Endodermal cell (in vitro differentiated cells): Measurements from ENCODE around the gene EFHC1. TPM values are rescaled to one million over a fixed set of nuclear protein-coding genes. Genes with fewer than 3 reads are reported as not detected.

Source experiments
- DNase-seq: peaks from one replicate; pipeline ENCODE4 v3.0.0-alpha.2; 2017
- H3K27ac ChIP-seq: 2 replicates; pipeline ENCODE4 v1.5.1; 2013; ENCODE audit warnings: mild to moderate bottlenecking, low read depth, low read length, moderate library complexity
- H3K27me3 ChIP-seq: 2 replicates; pipeline ENCODE4 v1.6.1; 2013; ENCODE audit warnings: mild to moderate bottlenecking, low read length, moderate library complexity; ENCODE audit not compliant: insufficient read depth, control insufficient read depth, poor library complexity, severe bottlenecking
- H3K36me3 ChIP-seq: 2 replicates; pipeline ENCODE4 v1.7.0; 2013; ENCODE audit warnings: mild to moderate bottlenecking, low read length, moderate library complexity; ENCODE audit not compliant: control insufficient read depth, insufficient read depth
- H3K4me1 ChIP-seq: one replicate; pipeline ENCODE4 v1.7.0; 2013; ENCODE audit warnings: low read length; ENCODE audit not compliant: control insufficient read depth, insufficient read depth
- H3K4me3 ChIP-seq: 2 replicates; pipeline ENCODE4 v1.5.1; 2013; ENCODE audit warnings: mild to moderate bottlenecking, low read length, moderate library complexity
- H3K9ac ChIP-seq: 2 replicates; pipeline ENCODE4 v1.6.1; 2013; ENCODE audit warnings: mild to moderate bottlenecking, low read length, moderate library complexity; ENCODE audit not compliant: poor library complexity, severe bottlenecking; ENCODE audit errors: extremely low read depth
- H3K9me3 ChIP-seq: 2 replicates; pipeline ENCODE4 v1.6.1; 2013; ENCODE audit warnings: mild to moderate bottlenecking, low read length, moderate library complexity; ENCODE audit not compliant: control insufficient read depth
- H3K27ac Mint-ChIP-seq: 2 replicates; pipeline ENCODE4 v1.8.0; 2020; ENCODE audit warnings: mixed read lengths
- H3K27me3 Mint-ChIP-seq: 2 replicates; pipeline ENCODE4 v1.8.0; 2021; ENCODE audit warnings: mild to moderate bottlenecking, mixed read lengths; ENCODE audit not compliant: insufficient read depth
- H3K36me3 Mint-ChIP-seq: 2 replicates; pipeline ENCODE4 v1.8.0; 2020; ENCODE audit warnings: low read depth, mixed read lengths
- H3K4me1 Mint-ChIP-seq: 2 replicates; pipeline ENCODE4 v1.8.0; 2020; ENCODE audit warnings: mixed read lengths
- H3K4me3 Mint-ChIP-seq: 2 replicates; pipeline ENCODE4 v1.8.0; 2020; ENCODE audit warnings: mild to moderate bottlenecking, moderate library complexity, mixed read lengths
- H3K9me3 Mint-ChIP-seq: 2 replicates; pipeline ENCODE4 v1.8.0; 2020; ENCODE audit warnings: mild to moderate bottlenecking, mixed read lengths
- CTCF ChIP-seq: fragments of 200-600 bp; sonication (generic); conservative IDR thresholded peaks from 2 replicates; pipeline ENCODE4 v1.5.0; 2021; ENCODE audit warnings: antibody characterized with exemption, mild to moderate bottlenecking
- WGBS, 2 experiments: methylation state at CpG; one replicate each; pipeline versions ENCODE4 v1.1.5 to v1.1.7; 2013; ENCODE audit warnings: missing lambda C conversion rate in 2 of 2, mixed read lengths in 1 of 2; ENCODE audit not compliant: insufficient coverage in 1 of 2, insufficient read length in 1 of 2; 5-methylcytosine and 5-hydroxymethylcytosine counted together
- total RNA-seq, 2 donors: library from RNA; stranded (reverse); fragmentation: NEBNext Ultra II Directional in 1 of 2; extraction: Animal tissue kit (Norgen Biotek cat#: 25700) in 1 of 2; gene quantifications; 2 replicates in 1 of 2; 3 replicates in 1 of 2; pipeline ENCODE4 v1.2.1, GENCODE V29; 2021

Gene EFHC1
- total RNA-seq, 2 donors from 2014 or later = 26.4 to 46.4 TPM

GRCh38 chr6:52405243-52405642 lies 14.9 kb upstream of the EFHC1 start:
- Histone ChIP-seq H3K4me1 (no peaks in the 10 kb centered on the region), H3K9me3 (no peaks in the 10 kb centered on the region), H3K4me3 (no peak overlapping the region), H3K9ac (no peak overlapping the region), H3K27ac (no peak overlapping the region), H3K27me3 (no peaks in the 10 kb centered on the region), H3K36me3 (no peaks in the 10 kb centered on the region)
- WGBS, 2 experiments = 83% methylated on average over 1 of the region's 1 CpG; no CpG with 5 or more reads in 1 of the 2 experiments
- no peaks in the 10 kb centered on the region for H3K27me3 Mint-ChIP-seq
- H3K27ac Mint-ChIP-seq = no peak overlapping the region
- no peak for TF ChIP-seq CTCF
- H3K4me1 Mint-ChIP-seq = peaks cover 6% of the 10 kb centered on the region
- no peaks in the 10 kb centered on the region for H3K36me3 Mint-ChIP-seq
- H3K4me3 Mint-ChIP-seq = no peak overlapping the region
- no peaks in the 10 kb centered on the region for H3K9me3 Mint-ChIP-seq
- no peak for DNase-seq

- DNase-seq = no peak
- H3K27me3 ChIP-seq = no peaks in the 10 kb centered on the region
- Mint-ChIP-seq H3K4me1 (peaks cover 7% of the 10 kb centered on the region), H3K36me3 (no peaks in the 10 kb centered on the region), H3K27ac (no peak overlapping the region), H3K4me3 (no peak overlapping the region), H3K27me3 (no peaks in the 10 kb centered on the region), H3K9me3 (no peaks in the 10 kb centered on the region)
- peaks cover 1% of the 10 kb centered on the region for H3K4me1 ChIP-seq
- peak; percentile 82 for TF ChIP-seq CTCF
- H3K27ac ChIP-seq = no peak overlapping the region
- H3K9me3 ChIP-seq = no peaks in the 10 kb centered on the region
- H3K9ac ChIP-seq = no peak overlapping the region
- no peaks in the 10 kb centered on the region for H3K36me3 ChIP-seq
- no peak overlapping the region for H3K4me3 ChIP-seq
These were observed 12.7 kb upstream of the EFHC1 start for GRCh38 chr6:52407467-52407866.

- Mint-ChIP-seq H3K9me3 (no peaks in the 10 kb centered on the region), H3K27ac (no peak overlapping the region), H3K36me3 (no peaks in the 10 kb centered on the region), H3K4me1 (peaks cover 24% of the 10 kb centered on the region), H3K4me3 (no peak overlapping the region), H3K27me3 (no peaks in the 10 kb centered on the region)
- Histone ChIP-seq H3K9me3 (no peaks in the 10 kb centered on the region), H3K4me1 (peaks cover 7% of the 10 kb centered on the region), H3K36me3 (no peaks in the 10 kb centered on the region), H3K9ac (no peak overlapping the region), H3K4me3 (no peak overlapping the region), H3K27ac (no peak overlapping the region), H3K27me3 (no peaks in the 10 kb centered on the region)
- no peak for DNase-seq
- WGBS, 2 experiments = 88% methylated on average over 1 of the region's 1 CpG; no CpG with 5 or more reads in 1 of the 2 experiments
- no peak for TF ChIP-seq CTCF
These were observed 10.6 kb upstream of the EFHC1 start for GRCh38 chr6:52409499-52409898.
